Natural killer cell treated with Interleukin-12 subunit alpha and Interleukin-12 subunit beta and Interleukin-15 and Interleukin-18, amount 100 ng/mL, for 72 hours (primary cell): Measurements from ENCODE around the gene NRXN3. TPM values are rescaled to one million over a fixed set of nuclear protein-coding genes. Genes with fewer than 3 reads are reported as not detected.
A peak's percentile ranks its signal among the peaks of the same experiment; 100 is the strongest.

ENCODE experiments used
- ATAC-seq, 2 donors: fragments of 150-1000 bp; cut with Tn5 transposase in 1 of 2; sonication (Bioruptor Pico), chemical (Tn5 transposase) in 1 of 2; 2 replicates each; pipeline ENCODE4 v1.10.0; 2021
- DNase-seq: peaks from one replicate; pipeline ENCODE4 v3.0.0; 2022; ENCODE audit warnings: low spot score
- H3K27ac Mint-ChIP-seq, 2 donors: 1 replicate in 1 of 2; 2 replicates in 1 of 2; pipeline ENCODE4 v1.8.0; 2022; ENCODE audit warnings: mixed read lengths in 2 of 2, mild to moderate bottlenecking in 1 of 2, moderate library complexity in 1 of 2
- H3K27me3 Mint-ChIP-seq, 2 donors: 1 replicate in 1 of 2; 2 replicates in 1 of 2; pipeline ENCODE4 v1.8.0; 2022; ENCODE audit warnings: mixed read lengths in 2 of 2
- H3K36me3 Mint-ChIP-seq: one replicate; pipeline ENCODE4 v1.8.0; 2022; ENCODE audit warnings: mixed read lengths
- H3K4me1 Mint-ChIP-seq, 2 donors: 1 replicate in 1 of 2; 2 replicates in 1 of 2; pipeline ENCODE4 v1.8.0; 2022; ENCODE audit warnings: low read depth in 2 of 2, mixed read lengths in 2 of 2, mild to moderate bottlenecking in 1 of 2
- H3K4me3 Mint-ChIP-seq: one replicate; pipeline ENCODE4 v1.8.0; 2022; ENCODE audit warnings: mixed read lengths
- H3K9me3 Mint-ChIP-seq: 2 replicates; pipeline ENCODE4 v1.8.0; 2022; ENCODE audit warnings: mixed read lengths
- total RNA-seq, 2 donors: library from RNA; stranded (reverse); gene quantifications; one replicate each; pipeline ENCODE4 v1.2.3, GENCODE V29; 2022

Gene NRXN3
- not detected for total RNA-seq

DNA sequence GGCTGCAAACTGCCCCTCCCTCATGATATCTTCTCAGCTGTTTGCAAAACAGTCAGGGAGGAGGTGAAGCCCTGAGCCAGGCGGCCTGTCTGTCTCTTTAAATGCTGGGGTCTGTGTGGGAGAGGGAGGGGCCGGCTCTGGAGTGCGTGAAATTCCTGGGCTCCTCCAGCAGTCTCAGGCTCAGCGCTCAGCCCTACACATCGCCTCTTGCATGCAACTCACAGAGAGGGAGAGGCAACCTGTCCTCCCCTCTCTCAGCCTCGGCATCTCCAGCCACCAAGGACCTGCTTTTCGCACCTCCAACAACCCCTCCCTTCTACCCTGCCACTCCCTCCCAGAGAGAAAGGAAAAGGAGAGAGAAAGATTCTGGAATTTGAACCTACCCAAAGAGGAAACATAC is at the start of gene NRXN3:
NRXN3 (plus strand) TSS at position 171 of the 400 bp plus-strand sequence. CDS start 72,721 bp downstream, outside the sequence.
- H3K4me3 Mint-ChIP-seq = no peak within 1 kb of the TSS
- no peaks in the 10 kb centered on the region for H3K4me1 Mint-ChIP-seq
- no peaks in the 10 kb centered on the region for H3K36me3 Mint-ChIP-seq
- H3K27ac Mint-ChIP-seq = no peak within 1 kb of the TSS
- ATAC-seq (peak in 1 of 2 donors; percentile 14), DNase-seq (no peak)
- no peaks in the 10 kb centered on the region for H3K9me3 Mint-ChIP-seq
- peaks cover 23 to 31% of the 10 kb centered on the region in 2 donors for H3K27me3 Mint-ChIP-seq

- no peaks in the 10 kb centered on the region for H3K9me3 Mint-ChIP-seq
- ATAC-seq (no peak), DNase-seq (no peak)
- H3K4me3 Mint-ChIP-seq = no peak overlapping the region
- no peak overlapping the region for H3K27ac Mint-ChIP-seq
- H3K36me3 Mint-ChIP-seq = no peaks in the 10 kb centered on the region
- H3K4me1 Mint-ChIP-seq = no peaks in the 10 kb centered on the region
- peaks cover 7 to 15% of the 10 kb centered on the region in 2 donors for H3K27me3 Mint-ChIP-seq
Observed at GRCh38 chr14:78122436-78122835, 47.7 kb upstream of the NRXN3 start.

GRCh38 chr14:78123650-78124253 is 46.4 kb upstream of the NRXN3 start:
- ATAC-seq = no peak
- Mint-ChIP-seq H3K27me3 (peaks cover 4 to 8% of the 10 kb centered on the region in 2 donors), H3K36me3 (no peaks in the 10 kb centered on the region), H3K4me1 (no peaks in the 10 kb centered on the region), H3K4me3 (no peak overlapping the region), H3K27ac (no peak overlapping the region), H3K9me3 (no peaks in the 10 kb centered on the region)
- DNase-seq = no peak

DNA sequence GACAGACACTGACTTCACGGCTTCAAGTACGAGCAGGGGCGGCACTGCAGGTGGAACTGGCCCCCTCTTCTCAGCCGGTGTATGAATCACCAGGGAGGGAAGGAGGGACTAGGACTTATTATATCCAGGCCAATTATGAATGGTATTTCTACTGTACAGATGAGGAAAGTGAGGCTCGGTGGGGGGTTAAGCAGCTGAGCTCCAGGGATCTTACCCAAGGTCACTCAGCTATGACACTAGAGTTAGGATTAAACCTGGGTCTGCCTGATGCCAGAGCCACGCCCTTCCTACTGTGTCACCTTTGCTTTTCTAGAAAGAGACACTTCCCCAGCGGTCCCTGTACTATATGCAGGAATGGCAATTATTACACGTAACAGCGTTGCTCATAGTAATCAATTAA is 42.2 kb upstream of the NRXN3 start:
- no peak overlapping the region for H3K4me3 Mint-ChIP-seq
- no peak for DNase-seq
- H3K27ac Mint-ChIP-seq = no peak overlapping the region
- no peaks in the 10 kb centered on the region for H3K4me1 Mint-ChIP-seq
- no peak for ATAC-seq
- H3K36me3 Mint-ChIP-seq = no peaks in the 10 kb centered on the region
- peaks cover 3% of the 10 kb centered on the region for H3K9me3 Mint-ChIP-seq
- H3K27me3 Mint-ChIP-seq = peaks cover 4 to 16% of the 10 kb centered on the region in 2 donors

DNA sequence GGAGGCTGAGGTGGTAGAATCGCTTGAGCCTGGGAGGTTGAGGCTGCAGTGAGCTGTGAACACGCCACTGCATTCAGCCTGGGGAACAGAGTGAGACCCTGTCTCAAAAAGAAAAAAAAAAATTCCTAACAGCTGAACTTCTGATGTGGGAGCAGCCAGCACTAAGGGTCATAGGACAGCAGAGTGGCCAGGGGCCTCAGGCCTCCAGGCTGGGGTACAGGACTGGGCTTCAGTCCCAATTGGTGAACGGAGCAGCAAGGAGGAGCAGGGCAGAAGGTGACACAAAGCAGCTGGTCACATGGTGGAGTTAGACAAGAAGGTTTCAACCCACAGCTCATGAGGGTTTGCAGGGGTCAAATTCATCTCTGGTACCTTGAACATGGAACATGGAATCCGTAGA is 40.8 kb upstream of the NRXN3 start:
- Mint-ChIP-seq H3K4me3 (no peak overlapping the region), H3K4me1 (peaks cover 0 to 7% of the 10 kb centered on the region in 2 donors), H3K27me3 (peaks cover 0 to 10% of the 10 kb centered on the region in 2 donors), H3K36me3 (no peaks in the 10 kb centered on the region), H3K27ac (no peak overlapping the region), H3K9me3 (peaks cover 3% of the 10 kb centered on the region)
- DNase-seq (no peak), ATAC-seq (no peak)

GRCh38 chr14:78130356-78130755 is 39.8 kb upstream of the NRXN3 start:
- no peak for ATAC-seq
- Mint-ChIP-seq H3K4me3 (no peak overlapping the region), H3K4me1 (peaks cover 6 to 15% of the 10 kb centered on the region in 2 donors)

DNA sequence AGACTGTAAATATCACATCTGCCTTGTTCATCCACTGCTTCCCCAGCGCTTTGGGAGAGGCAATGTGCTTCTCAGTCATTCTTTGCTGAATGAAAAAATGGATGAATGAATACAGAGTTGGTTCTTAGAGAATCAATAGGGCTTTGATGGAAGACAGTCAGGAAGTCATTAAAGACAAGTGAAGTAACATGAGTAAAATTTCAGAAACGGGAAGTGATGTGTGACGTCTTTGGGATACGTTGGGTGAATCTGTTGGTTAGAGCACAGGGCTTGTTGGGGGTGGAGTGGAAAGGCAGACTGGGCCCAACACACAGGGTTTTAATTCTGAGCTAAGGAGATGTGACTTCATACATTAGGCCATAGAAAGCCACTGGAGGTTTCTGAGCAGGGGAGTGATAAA is 39.0 kb upstream of the NRXN3 start:
- H3K27ac Mint-ChIP-seq = no peak overlapping the region
- DNase-seq (no peak), ATAC-seq (no peak)
- peaks cover 15 to 23% of the 10 kb centered on the region in 2 donors for H3K4me1 Mint-ChIP-seq
- peaks cover 3% of the 10 kb centered on the region for H3K9me3 Mint-ChIP-seq
- no peak overlapping the region for H3K4me3 Mint-ChIP-seq
- H3K36me3 Mint-ChIP-seq = peaks cover 6% of the 10 kb centered on the region
- peaks cover 3 to 20% of the 10 kb centered on the region in 2 donors for H3K27me3 Mint-ChIP-seq

More at GRCh38 chr14:78130356-78130755, 39.8 kb upstream of the NRXN3 start:
- Mint-ChIP-seq H3K9me3 (peaks cover 3% of the 10 kb centered on the region), H3K27me3 (peaks cover 3 to 20% of the 10 kb centered on the region in 2 donors), H3K36me3 (peaks cover 6% of the 10 kb centered on the region), H3K27ac (no peak overlapping the region)
- DNase-seq = no peak

GRCh38 chr14:78131616-78132015 is 38.6 kb upstream of the NRXN3 start:
- Mint-ChIP-seq H3K27me3 (peaks cover 3 to 20% of the 10 kb centered on the region in 2 donors), H3K9me3 (peaks cover 3% of the 10 kb centered on the region)

GRCh38 chr14:78135450-78135891 is 34.7 kb upstream of the NRXN3 start:
- H3K27ac Mint-ChIP-seq = peak overlapping the region in 1 of 2 donors; percentile 12
- peaks cover 5 to 20% of the 10 kb centered on the region in 2 donors for H3K27me3 Mint-ChIP-seq
- DNase-seq (no peak), ATAC-seq (peak; percentile 56 to 73)
- H3K9me3 Mint-ChIP-seq = peaks cover 3% of the 10 kb centered on the region
- H3K4me3 Mint-ChIP-seq = no peak overlapping the region
- peaks cover 16 to 31% of the 10 kb centered on the region in 2 donors for H3K4me1 Mint-ChIP-seq
- peaks cover 6% of the 10 kb centered on the region for H3K36me3 Mint-ChIP-seq

More at GRCh38 chr14:78131616-78132015, 38.6 kb upstream of the NRXN3 start:
- DNase-seq = no peak
- Mint-ChIP-seq H3K4me1 (peaks cover 16 to 27% of the 10 kb centered on the region in 2 donors), H3K36me3 (peaks cover 6% of the 10 kb centered on the region), H3K4me3 (no peak overlapping the region), H3K27ac (no peak overlapping the region)
- ATAC-seq = no peak

- Mint-ChIP-seq H3K27me3 (peaks cover 5 to 12% of the 10 kb centered on the region in 2 donors), H3K9me3 (no peaks in the 10 kb centered on the region), H3K36me3 (peaks cover 6% of the 10 kb centered on the region), H3K4me1 (peaks cover 16 to 31% of the 10 kb centered on the region in 2 donors), H3K4me3 (no peak overlapping the region), H3K27ac (no peak overlapping the region)
- ATAC-seq (no peak), DNase-seq (no peak)
Observed at GRCh38 chr14:78136695-78137094, 33.5 kb upstream of the NRXN3 start.

DNA sequence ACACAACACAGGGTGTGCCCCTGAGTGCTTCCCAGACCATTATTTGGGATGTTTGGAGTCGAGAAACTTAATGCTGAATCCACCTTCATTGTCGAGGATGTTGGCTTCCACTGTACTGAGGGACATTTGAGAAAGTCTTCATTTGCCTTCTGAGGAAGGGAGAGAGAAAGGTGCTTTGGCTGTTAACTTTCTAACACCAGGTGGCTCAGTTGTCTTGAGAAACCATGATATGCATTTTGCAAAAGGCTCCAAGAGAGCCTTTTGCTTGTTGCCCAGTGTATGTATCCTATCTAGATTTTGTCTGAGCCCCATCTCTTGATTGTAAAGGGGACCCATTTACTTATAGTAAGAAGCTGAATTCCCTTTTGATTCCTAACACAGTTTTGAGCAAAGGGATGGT is 28.6 kb upstream of the NRXN3 start:
- H3K9me3 Mint-ChIP-seq = no peaks in the 10 kb centered on the region

DNA sequence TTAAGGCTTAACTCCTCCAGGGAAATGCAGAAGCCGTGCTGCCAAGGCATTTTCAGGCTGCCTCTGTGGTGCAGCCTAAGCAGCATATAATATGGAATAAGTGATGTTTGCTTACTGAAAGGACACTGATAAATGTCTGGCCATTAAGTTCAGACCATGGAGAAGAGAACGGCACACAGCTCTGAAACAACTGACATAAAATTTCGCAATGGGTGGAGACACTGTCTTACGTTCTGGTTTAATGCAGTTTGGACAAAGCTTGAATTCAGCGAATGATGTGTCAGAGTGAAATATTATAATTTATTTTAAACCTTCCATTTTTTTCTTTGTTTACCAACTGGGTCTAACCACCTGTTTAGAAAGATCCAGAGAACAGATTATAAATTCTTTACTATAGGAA is 27.2 kb upstream of the NRXN3 start:
- H3K4me3 Mint-ChIP-seq = no peak overlapping the region
- H3K9me3 Mint-ChIP-seq = no peaks in the 10 kb centered on the region
- no peaks in the 10 kb centered on the region for H3K4me1 Mint-ChIP-seq
- ATAC-seq (no peak), DNase-seq (no peak)
- peaks cover 1 to 10% of the 10 kb centered on the region in 2 donors for H3K27me3 Mint-ChIP-seq
- H3K36me3 Mint-ChIP-seq = no peaks in the 10 kb centered on the region
- H3K27ac Mint-ChIP-seq = no peak overlapping the region

More for the DNA sequence above, 28.6 kb upstream of the NRXN3 start:
- Mint-ChIP-seq H3K4me3 (no peak overlapping the region), H3K4me1 (peaks cover 0 to 4% of the 10 kb centered on the region in 2 donors), H3K27me3 (peaks cover 0 to 10% of the 10 kb centered on the region in 2 donors), H3K27ac (no peak overlapping the region), H3K36me3 (no peaks in the 10 kb centered on the region)
- ATAC-seq = no peak
- no peak for DNase-seq

GRCh38 chr14:78143489-78144145 is 26.6 kb upstream of the NRXN3 start:
- ATAC-seq = peak in 1 of 2 donors; percentile 50
- Mint-ChIP-seq H3K4me3 (no peak overlapping the region), H3K27me3 (peaks cover 5 to 10% of the 10 kb centered on the region in 2 donors), H3K9me3 (no peaks in the 10 kb centered on the region), H3K4me1 (no peaks in the 10 kb centered on the region), H3K27ac (no peak overlapping the region), H3K36me3 (no peaks in the 10 kb centered on the region)
- DNase-seq = no peak
